HL-60/S4 treated with phorbol 12-myristate 13-acetate at 8.2 ng/mL for 4 days and 3 days (cell line): ENCODE results near the gene SRA1.

Experiments
- in situ Hi-C: fragments of 300-500 bp; cut with MboI; formaldehyde crosslinking; loops from 2 replicates; pipeline ENCODE4 v1.15.0; 2022; ENCODE audit warnings: low sequenced_read_pairs

SRA1 gene

GRCh38 chr5:140571105-140571504 is 13.8 kb upstream of the SRA1 start:
- in situ Hi-C loops = no loop called here

GRCh38 chr5:140570488-140570887 is 13.2 kb upstream of the SRA1 start:
- in situ Hi-C loops = no loop called here

- in situ Hi-C loops = no loop called here
Observed at GRCh38 chr5:140570058-140570457, 12.8 kb upstream of the SRA1 start.

- in situ Hi-C loops = loop anchor here (5.0 kb wide), 1 partner anchor 63 kb away; the partner anchor contains the start of gene CD14
Observed at GRCh38 chr5:140569197-140569596, 11.9 kb upstream of the SRA1 start.

GRCh38 chr5:140568443-140569063 is 11.3 kb upstream of the SRA1 start:
- in situ Hi-C loops = loop anchor here (5.0 kb wide), 1 partner anchor 64 kb away; the partner anchor contains the start of gene CD14

GRCh38 chr5:140567871-140568270 is 10.6 kb upstream of the SRA1 start:
- in situ Hi-C loops = loop anchor here (5.0 kb wide), 1 partner anchor 64 kb away; the partner anchor contains the start of gene CD14

- in situ Hi-C loops = loop anchor here (5.0 kb wide), 1 partner anchor 65 kb away; the partner anchor contains the start of gene CD14
Observed at GRCh38 chr5:140567136-140567818, 10.0 kb upstream of the SRA1 start.

GRCh38 chr5:140566665-140567064 is 9.4 kb upstream of the SRA1 start:
- in situ Hi-C loops = loop anchor here (5.0 kb wide), 1 partner anchor 66 kb away; the partner anchor contains the start of gene CD14

GRCh38 chr5:140565780-140566095 is 8.5 kb upstream of the SRA1 start:
- in situ Hi-C loops = loop anchor here (5.0 kb wide), 1 partner anchor 67 kb away; the partner anchor contains the start of gene CD14

GRCh38 chr5:140565024-140565779 is 7.9 kb upstream of the SRA1 start:
- in situ Hi-C loops = loop anchor here (5.0 kb wide), 1 partner anchor 67 kb away; the partner anchor contains the start of gene CD14

GRCh38 chr5:140564196-140565023 is 7.1 kb upstream of the SRA1 start, which contains the start of the genes APBB3 and SLC35A4:
TSS of gene APBB3 (minus strand) at chr5:140564598. CDS start at chr5:140564245, 353 bp downstream.
TSS of gene SLC35A4 (plus strand) at chr5:140564828. CDS start at chr5:140567170, 2,342 bp downstream.
- in situ Hi-C loops = loop anchor here (5.0 kb wide), 1 partner anchor 68 kb away; the partner anchor contains the start of gene CD14

GRCh38 chr5:140563596-140563995 is 6.3 kb upstream of the SRA1 start:
- in situ Hi-C loops = no loop called here

GRCh38 chr5:140561753-140562523 is 4.7 kb upstream of the SRA1 start:
- in situ Hi-C loops = no loop called here

- in situ Hi-C loops = no loop called here
Observed at GRCh38 chr5:140560227-140560626, 3.0 kb upstream of the SRA1 start.

- in situ Hi-C loops = no loop called here
Observed at GRCh38 chr5:140558542-140558941, 1.3 kb upstream of the SRA1 start.

GRCh38 chr5:140557965-140558364 is 692 bp upstream of the SRA1 start:
- in situ Hi-C loops = no loop called here

- in situ Hi-C loops = no loop called here
Observed at GRCh38 chr5:140556438-140556837, 835 bp downstream of the SRA1 start.

- in situ Hi-C loops = no loop called here
Observed at GRCh38 chr5:140555747-140556312, 1.4 kb downstream of the SRA1 start.

- in situ Hi-C loops = no loop called here
Observed at GRCh38 chr5:140554454-140554853, 2.8 kb downstream of the SRA1 start.
